Measurements from ENCODE around the gene CHKB.
A peak's percentile ranks its signal among the peaks of the same experiment; 100 is the strongest.

The CHKB gene

DNA sequence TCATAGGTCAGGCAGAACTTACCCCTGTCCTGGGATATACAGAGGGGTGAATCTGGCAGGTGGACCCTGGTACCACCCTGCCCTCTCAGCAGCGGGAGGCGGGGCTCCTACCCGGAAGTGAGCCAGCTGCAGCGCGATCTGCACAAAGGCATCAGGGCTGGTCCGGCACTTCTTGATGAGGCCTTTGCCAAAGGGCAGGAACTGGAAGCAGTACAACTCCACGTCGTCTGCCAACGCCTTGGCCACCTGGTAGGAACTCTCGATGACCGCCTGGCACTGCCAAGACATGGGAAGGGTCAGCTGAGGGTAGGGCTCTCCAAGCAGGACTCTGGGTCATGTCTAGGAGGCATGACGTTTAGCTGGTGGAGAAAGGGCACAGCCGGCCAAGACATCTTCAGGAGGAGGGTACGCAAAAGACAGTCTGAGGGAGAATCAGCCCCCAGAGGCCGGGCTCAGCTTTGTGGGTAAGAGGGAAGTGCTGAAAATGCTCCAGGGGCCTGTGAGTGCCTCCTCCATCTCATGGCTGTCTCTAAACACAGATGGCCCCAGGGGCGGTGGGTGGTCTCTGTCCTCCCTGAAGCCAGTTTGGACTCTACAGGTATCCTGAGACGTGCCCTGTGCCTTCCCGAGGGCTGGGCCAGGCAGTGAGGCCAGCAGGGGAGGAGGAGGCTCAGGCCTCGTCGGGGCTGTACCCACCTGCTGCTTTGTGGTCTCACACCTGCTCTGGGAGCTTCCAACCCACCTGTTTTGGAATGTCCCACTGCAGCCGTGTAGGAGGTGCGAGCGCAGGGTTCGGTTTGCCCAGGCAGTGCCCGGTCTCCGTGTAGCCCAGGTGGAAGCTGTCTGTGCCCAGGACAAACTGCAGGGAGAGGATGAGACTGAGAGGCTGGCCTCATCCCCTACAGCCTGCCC lies 11.1 kb downstream of the CHKB start:
- DNase-seq, result no peak

DNA sequence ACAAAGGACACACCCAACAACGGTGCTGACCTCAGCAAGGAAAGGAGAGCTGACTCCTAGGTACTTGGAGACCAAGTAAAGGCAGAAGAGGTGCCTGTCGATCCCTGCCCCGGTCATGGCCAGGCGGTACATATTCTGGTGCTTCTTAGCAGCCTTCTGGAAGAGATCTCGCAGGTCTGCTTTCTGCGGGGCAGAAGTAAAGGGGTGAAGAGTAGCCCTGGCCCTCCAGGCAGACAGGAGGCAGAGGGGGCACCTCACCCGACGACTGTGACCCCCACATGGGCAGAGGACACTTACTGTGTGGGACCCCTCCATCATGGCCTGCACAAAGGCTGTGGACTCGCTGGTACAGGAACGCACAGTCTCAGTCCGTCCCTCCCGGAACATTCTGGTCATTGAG lies 11.8 kb downstream of the CHKB start:
- DNase-seq, result no peak

DNA sequence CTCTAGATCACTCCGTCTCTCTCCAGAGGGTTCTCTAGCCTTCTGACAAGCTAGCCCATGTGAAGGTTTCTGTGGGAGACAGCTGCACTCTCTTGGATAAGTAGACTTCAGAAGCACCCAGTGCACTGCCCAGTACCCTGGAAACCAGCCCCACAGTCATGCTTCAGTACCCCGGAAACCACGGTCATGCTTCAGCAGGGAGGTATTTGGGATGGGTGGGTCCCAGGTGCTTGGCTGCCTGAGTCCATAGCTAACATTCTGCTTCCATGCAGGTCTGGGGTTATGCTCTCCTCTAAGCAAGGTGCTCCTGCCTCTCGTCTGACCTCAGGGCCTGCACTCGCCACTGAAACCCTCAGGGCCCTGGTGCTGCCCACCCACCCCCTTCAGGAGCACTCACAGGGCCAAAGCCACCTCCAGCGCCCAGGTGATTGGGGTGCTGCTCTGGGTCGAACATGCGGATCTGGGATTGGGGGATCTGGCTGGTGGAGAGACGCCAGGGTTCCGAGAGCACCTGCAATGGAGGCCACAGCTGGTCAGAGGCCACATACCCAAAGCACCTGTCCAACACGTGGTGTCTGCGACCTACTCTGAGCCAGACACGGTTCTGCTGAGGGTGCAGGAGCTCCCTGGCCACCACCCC lies 12.6 kb downstream of the CHKB start:
- no peak for DNase-seq

DNA sequence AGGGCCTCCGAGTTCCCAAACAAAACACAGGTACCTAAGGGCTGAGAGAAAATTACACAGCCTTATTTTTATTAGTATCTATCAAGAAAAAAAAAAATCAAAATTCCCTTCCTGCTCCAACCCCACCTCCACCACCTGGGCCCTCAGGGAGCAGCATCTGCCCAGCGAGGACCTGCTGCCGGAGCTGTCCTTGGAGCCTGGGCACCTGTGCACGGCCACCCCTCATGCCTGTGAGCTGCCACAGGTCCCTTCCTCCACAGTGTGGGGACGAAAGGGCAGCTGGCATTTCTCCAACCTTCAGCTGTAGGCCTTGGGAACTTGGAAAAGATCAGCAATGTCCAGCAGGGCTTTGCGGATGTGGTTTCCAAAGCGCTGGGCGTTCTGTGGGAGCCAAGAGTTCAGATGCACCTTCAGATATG lies 13.6 kb downstream of the CHKB start:
- DNase-seq, result no peak

DNA sequence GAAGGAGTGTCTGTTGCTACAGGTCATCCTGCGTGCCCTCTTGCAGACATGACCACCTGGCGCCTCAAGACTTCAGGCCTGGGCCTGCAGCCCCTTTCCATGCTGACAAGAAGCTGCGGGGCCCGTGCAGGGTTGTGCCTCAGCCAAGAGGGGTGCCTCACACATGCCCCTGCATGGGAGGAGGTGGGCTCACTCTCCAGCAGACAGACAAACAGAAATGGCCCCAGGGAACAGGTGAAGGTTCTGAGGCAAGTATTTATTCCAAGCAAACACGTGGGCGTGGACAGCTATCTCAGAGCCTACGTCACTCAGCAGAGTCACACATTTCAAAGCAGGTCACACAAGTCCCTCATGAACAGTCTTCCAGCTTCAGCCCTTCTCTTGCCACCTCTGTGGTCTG lies 14.0 kb downstream of the CHKB start:
- DNase-seq, result no peak

DNA sequence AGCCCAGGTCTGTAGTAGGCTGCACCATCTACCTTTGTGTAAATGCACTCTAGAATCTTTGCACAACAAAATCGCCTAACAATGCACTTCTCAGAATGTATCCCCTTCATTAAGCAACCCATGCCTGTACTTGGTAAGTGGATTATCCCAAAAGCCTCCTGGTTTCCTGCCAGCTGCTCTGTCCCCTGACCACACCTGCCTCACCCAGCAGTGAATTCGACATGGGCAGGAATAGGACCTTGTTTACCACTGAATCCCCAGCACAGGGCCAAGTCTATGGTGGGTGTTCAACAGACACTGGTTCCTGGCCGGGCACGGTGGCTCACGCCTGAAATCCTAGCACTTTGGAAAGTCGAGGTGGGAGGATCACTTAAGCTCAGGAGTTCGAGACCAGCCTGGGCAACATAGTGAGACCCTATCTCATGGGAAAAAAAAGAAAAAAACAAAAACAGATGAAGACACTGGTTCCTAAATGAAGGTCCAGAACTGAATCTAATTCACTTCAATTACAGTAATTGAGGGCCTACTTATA lies 14.9 kb downstream of the CHKB start:
- no peak for DNase-seq

DNA sequence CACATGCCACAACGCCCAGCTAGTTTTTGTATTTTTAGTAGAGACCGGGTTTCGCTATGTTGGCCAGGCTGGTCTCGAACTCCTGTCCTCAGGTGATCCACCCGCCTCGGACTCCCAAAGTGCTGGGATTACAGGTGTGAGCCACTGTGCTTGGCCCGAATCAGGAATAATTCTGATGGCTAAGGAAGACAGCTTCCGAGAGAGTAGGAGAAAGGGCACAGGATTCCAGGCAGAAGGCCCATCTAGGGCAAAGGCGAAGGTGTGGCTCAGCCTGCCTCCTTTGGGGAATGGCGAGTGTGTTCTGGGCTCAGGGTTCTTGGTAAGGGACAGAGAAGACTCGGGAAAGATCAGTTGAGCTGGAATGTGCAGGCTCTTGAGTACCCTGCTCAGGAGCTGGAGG lies 18.4 kb downstream of the CHKB start:
- no peak for DNase-seq

DNA sequence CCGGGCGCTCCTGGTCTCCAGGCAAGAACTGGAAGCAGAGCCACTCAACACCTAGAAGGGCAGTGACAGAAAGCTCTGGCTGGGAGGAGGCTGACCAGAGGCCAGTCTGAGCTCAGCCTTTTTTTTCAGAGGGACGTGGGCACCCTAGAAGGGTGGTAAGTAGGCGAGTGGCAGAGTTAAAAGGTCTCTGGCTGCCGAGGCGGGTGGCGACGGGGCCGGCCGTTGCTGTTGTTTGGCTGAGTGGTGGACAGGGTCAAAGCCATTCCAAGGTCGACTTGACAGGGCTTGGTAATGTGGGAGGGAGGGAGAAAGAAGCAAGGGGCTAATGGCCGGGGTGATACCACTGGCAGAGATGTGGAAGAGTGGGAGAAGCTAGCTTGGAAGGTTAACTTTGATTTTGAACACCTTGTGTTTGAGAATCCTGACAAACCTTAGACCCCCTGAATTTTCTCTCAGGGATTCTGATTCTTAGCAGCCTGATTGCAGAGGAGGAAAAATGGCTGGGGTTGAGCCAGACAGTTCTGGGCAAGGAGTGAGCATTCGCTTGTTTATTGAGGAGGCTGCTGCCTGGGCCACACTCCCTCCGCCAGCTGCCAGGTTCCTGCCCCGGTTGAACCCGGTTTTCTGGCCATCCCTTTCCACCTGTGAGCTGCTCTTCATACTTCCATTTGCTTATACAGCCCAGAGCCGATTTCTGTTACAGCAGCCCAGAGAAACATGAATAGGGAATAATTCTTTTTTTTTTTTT lies 19.1 kb downstream of the CHKB start:
- DNase-seq, result no peak

DNA sequence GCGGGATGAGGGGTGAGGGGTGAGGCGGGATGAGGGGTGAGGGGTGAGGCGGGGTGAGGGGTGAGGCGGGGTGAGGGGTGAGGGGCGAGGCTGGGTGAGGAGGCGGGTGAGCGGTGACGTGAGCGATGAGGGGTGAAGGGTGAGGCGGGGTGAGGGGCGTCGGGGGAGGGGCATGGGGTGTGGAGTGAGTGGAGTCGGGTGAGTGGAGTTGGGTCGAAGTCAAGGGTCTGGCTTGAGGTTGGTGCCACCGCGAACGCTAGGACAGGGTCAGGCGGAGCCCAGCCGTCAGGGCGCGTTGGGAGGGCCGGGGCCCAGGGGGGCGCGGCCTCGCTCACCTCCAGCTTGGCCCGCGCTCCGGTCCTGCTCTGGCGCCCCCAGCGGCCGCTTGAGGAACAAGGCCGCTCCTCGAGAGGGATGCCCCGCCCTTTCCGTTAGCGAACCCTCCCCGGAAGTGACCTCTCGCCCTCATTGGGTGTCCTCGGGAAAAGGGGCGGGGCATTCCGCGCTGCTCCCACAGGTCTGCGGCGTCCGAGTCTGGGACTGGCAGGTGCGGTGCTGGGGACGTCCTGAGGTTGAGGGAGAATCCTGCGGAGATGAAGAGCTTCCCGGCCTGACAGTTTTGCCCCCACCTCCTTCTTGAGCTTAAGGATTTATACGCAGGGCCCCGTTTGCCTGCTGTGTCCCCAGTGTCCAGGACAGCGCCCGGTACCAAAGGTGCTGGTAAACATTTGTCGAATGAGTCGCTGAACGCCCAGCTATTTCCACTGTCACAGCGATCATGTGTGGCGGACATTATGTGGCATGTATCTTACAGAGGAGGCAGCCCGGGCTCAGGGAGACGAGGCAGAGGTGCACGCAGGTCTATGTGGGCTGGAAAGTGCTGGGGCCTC lies 19.9 kb downstream of the CHKB start, which contains the start of gene SYCE3:
Gene SYCE3, minus strand, starts transcription at position 397 of the 890 bp plus-strand sequence. CDS start 6,514 bp downstream, outside the sequence.
- peak; percentile 95 for DNase-seq

DNA sequence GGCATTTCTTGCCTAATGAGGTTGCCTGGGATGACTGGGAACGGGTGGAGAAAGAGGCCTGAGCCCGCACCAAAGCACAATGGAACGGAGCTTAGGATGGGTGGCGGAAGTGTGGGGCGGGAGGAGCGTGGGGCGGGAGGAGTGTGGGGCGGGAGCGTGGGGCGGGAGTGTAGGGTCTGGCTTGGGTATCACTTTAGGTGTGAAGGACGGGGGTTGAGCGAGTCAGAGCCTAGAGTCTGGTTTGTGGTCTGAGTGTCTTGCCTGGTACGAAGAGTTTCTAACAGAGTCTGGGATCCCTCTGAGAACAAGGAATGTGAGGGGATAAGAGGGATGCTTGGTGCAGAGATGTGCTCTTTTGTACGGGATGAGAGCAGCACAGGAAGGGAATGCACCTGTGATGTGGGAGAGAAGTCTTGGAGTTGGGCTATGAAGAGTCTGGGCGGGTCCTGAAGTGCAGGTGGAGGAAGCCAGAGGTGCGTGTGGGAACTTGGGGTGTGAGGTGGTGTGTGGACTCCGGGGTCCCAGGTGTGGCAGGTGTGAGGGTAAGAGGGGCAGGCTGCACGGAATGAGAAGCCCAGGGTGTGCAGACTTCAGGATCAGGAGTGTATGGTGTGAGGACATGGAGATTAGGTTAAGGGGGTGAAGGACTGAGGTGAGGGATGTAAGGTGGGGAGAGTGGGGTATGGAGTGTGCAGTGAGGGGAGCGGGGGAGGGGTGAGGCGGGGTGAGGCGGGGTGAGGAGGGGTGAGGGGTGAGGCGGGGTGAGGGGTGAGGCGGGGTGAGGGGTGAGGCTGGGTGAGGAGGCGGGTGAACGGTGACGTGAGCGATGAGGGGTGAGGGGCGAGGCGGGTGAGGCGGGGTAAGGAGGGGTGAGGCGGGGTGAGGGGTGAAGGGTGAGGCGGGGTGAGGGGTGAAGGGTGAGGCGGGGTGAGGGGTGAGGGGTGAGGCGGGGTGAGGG lies 21.0 kb downstream of the CHKB start:
- DNase-seq, result no peak

DNA sequence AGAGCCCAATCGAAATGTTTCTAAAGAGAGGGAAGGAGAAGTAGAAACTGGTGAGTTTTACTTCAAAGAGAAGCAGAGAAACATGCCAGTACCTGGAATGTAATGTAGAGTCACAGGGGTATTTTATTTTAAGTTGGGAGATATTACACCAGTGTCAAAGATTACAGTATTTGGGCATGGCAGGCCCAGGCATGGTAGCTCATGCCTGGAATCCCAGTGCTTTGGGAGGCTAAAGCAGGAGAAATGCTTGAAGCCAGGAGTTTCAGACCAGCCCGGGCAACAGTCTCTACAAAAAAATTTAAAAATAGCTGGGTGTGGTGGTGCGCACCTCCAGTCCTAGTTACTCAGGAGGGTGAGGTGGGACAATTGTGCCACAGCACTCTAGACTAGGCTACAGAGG lies 22.6 kb downstream of the CHKB start:
- no peak for DNase-seq

DNA sequence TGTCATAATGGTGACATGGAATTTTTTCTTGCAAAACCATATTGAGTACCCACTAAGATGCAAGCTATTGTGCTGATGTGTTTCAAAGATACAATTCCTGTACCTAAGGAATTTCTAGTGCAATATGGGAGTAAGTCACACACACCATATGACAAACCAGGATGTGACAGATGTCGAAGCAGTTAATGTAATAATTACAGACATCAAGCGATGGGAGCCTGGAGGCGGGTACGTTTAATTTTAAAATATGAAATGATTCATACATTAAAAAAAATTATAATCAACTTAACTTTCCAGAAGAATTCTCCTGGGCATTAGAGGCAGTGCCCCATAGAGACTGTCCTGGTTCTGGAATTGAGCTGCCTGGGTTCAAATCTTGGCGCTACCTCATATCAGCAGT lies 25.9 kb downstream of the CHKB start:
- no peak for DNase-seq

DNA sequence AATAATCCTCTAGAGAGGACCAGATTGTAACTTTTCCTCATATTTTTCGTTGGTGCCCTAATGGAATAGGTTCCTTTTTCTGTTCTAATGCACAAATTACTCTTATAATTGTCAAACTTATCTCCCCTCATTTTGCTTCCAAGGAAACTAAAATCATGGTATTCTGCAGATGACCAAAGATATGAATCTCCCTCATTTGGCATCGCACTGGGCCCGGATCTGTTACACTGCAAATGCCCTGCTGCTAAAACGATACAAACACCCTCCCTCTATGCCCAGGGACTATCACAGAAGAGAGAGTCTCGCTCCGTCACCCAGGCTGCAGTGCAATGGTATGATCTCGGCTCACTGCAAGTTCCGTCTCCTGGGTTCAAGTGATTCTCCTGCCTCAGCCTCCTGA lies 29.3 kb downstream of the CHKB start:
- DNase-seq, result no peak

DNA sequence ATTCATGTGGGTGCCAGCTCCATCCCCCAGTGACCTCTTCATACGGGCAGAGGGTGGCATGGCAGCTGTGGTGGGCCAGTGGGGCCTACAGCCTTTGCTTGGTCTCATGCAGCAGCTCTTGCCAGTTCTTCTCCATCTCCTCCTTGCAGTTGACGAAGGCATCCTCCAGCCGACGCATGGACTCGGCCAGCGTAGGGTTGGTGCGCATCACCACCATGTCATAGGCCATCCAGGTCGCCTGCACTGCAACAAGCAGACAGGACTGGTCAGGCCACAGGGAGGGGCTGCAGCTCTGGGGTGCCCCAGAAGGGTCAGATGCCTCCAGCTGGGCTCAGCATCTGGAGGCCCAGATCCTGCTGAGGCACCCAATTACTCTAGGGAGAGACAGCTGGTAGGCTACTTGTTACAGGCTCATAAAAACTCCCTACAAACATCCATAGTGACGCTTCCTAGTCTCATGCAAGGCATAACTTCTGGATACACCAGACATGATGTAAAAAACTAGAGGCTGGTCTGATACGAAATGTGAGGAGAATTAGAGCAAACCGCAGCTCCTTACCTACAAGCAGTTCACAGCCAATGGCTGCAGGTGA lies 31.4 kb downstream of the CHKB start:
- DNase-seq, result no peak

DNA sequence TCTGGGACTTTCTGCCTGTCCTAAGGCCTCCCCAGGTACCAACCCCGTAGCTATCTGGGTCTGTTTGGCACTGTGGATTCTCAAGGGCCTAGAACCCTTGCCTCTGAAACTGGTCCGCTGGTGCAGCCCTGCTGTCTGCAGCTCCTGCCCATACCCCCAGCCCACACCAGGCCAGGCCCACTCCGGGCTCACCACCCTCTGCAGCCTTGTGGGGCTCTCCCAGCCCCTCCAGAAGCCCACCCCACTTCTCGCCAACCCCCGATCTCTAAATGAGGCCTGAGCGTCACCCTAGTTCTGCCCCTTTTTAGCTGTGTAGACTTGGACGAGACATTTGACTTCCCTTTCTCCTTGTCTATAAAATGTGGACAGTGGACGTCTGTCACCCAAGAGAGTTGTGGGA lies 32.3 kb downstream of the CHKB start:
- no peak for DNase-seq

DNA sequence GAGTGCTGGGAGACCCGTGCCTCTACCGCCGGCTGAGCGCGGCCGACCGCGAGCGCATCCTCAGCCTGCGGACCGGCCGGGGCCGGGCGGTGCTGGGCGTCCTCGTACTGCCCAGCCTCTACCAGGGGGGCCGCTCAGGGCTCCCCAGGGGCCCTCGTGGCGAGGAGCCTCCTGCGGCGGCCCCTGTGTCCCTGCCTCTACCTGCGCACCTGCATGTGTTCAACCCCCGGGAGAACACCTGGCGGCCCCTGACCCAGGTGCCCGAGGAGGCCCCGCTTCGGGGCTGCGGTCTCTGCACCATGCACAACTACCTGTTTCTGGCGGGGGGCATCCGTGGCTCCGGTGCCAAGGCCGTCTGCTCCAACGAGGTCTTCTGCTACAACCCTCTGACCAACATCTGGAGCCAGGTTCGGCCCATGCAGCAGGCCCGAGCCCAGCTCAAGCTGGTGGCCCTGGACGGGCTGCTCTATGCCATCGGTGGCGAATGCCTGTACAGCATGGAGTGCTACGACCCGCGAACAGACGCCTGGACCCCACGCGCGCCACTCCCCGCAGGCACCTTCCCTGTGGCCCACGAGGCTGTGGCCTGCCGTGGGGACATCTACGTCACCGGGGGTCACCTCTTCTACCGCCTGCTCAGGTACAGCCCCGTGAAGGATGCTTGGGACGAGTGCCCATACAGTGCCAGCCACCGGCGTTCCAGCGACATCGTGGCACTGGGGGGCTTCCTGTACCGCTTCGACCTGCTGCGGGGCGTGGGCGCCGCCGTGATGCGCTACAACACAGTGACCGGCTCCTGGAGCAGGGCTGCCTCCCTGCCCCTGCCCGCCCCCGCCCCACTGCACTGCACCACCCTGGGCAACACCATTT lies 33.5 kb downstream of the CHKB start:
- DNase-seq, result no peak

DNA sequence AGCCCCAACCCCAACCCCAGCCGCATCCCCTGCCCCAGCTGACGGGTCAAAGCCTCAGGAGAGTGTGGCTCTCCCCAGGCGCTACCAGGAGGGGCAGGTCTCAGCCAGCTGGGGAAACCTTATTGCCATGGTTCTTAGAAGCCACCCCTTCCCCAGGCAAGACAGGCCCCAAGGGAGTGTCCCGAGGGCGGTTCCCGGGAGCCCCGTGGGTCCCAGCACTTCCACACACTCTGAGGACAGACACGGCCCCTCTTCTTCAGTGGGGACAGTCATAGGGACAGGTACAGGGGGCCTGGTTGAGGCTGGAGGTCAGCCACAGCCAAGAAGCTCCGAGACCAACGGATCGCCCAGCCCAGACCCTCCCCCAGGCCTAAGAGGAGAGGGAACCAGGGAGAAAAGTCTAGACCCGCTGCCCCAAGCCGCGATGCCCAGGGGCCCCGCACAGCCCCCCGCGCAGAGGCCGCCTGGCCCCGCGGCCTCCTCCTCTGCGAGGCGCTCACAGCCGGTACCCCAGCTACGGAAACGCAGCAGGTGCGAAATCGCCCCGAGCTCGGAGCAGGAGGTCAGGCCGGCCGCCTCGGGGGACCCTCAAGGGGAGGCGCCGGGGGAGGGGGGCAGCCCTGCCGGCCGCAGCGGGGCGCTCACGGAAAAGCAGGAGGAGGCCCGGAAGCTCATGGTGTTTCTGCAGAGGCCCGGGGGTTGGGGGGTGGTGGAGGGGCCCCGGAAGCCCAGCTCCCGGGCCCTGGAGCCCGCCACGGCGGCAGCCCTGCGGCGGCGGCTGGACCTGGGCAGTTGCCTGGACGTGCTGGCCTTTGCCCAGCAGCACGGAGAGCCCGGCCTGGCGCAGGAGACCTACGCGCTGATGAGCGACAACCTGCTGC lies 34.4 kb downstream of the CHKB start:
- peak; percentile 52 for DNase-seq

DNA sequence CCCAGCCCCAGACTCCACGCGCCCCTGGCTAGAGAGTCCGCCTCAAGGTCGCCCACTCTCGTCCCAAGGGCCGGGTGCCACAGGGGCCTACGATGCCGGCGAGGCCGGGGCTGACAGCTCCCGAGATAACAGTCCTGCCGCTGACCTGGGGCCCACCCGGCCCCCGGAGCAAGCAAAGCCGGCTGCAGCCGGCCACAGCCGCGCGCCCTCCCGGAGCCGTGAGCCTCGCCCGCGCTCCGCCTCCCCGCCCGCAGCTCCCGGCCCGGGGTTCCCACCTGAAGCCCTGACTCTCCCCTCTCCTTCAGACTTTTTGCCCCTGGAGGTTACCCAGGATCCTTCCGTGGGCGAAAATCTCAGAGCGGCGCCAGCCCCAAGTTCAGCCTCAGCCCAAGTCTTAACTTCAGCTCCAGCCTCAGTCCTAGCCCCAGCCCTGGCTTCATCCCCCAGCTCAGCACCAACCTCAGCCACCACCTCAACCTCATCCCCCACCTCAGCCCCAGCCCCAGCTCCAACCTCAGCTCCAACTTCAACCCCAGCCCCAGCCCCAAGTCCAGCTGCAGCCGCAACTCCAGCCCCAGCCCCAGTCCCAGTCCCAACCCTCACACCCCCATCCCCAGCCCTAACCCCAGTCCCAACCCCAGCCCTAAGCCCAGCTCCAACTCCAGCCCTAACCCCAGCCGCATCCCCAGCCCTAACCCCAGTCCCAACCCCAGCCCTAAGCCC lies 35.2 kb downstream of the CHKB start:
- DNase-seq, result no peak
